ENCODE data around the gene BCL11A. TPM values are rescaled to one million over a fixed set of nuclear protein-coding genes. Genes with fewer than 3 reads are reported as not detected.

Gene BCL11A
- total and polyA plus RNA-seq, 2 donors from 2014 or later: 1.4 to 8.7 TPM

GRCh38 chr2:60496956-60497355 lies 56.5 kb downstream of the BCL11A start:
- H3K9ac ChIP-seq (ENCODE audit: low read length in 3 of 3): no peak overlapping the region
- no peaks in the 10 kb centered on the region for H3K36me3 ChIP-seq (ENCODE audit: control insufficient read depth in 2 of 3, insufficient read depth in 3 of 3, low read length in 3 of 3)
- no peak for FAIRE-seq
- H3K9me3 ChIP-seq (ENCODE audit: control insufficient read depth in 2 of 3, insufficient read depth in 1 of 3, low read length in 3 of 3): no peaks in the 10 kb centered on the region
- H3K27me3 ChIP-seq (ENCODE audit: control insufficient read depth, insufficient read depth, low read length): no peaks in the 10 kb centered on the region
- H3K4me1 ChIP-seq (ENCODE audit: control insufficient read depth in 2 of 3, insufficient read depth in 2 of 3, low read depth in 1 of 3, low read length in 3 of 3): no peaks in the 10 kb centered on the region
- no peak overlapping the region for H3K27ac ChIP-seq (ENCODE audit: low read depth in 2 of 2, low read length in 2 of 2)
- peak in 2 of 5 donors; percentile 54 to 67 for DNase-seq
- no peak overlapping the region for H3K4me3 ChIP-seq (ENCODE audit: low read length in 3 of 3)
- intact Hi-C loops (cut with DNase I): no loop called here
- TF ChIP-seq CTCF (IDR thresholded peaks at IDR 0.05; ENCODE audit: borderline replicate concordance, extremely low read depth, insufficient read depth): no peak

- no peaks in the 10 kb centered on the region for H3K36me3 ChIP-seq (ENCODE audit: control insufficient read depth in 2 of 3, insufficient read depth in 3 of 3, low read length in 3 of 3)
- no peak overlapping the region for H3K4me3 ChIP-seq (ENCODE audit: low read length in 3 of 3)
- no peak for TF ChIP-seq CTCF (IDR thresholded peaks at IDR 0.05; ENCODE audit: borderline replicate concordance, extremely low read depth, insufficient read depth)
- H3K9me3 ChIP-seq (ENCODE audit: control insufficient read depth in 2 of 3, insufficient read depth in 1 of 3, low read length in 3 of 3): no peaks in the 10 kb centered on the region
- no peaks in the 10 kb centered on the region for H3K4me1 ChIP-seq (ENCODE audit: control insufficient read depth in 2 of 3, insufficient read depth in 2 of 3, low read depth in 1 of 3, low read length in 3 of 3)
- intact Hi-C loops (cut with DNase I): no loop called here
- no peaks in the 10 kb centered on the region for H3K27me3 ChIP-seq (ENCODE audit: control insufficient read depth, insufficient read depth, low read length)
- H3K9ac ChIP-seq (ENCODE audit: low read length in 3 of 3): no peak overlapping the region
- DNase-seq: no peak
- no peak overlapping the region for H3K27ac ChIP-seq (ENCODE audit: low read depth in 2 of 2, low read length in 2 of 2)
- no peak for FAIRE-seq
Observed at GRCh38 chr2:60496475-60496874, 57.0 kb downstream of the BCL11A start.

GRCh38 chr2:60495041-60495625 lies 58.3 kb downstream of the BCL11A start:
- Histone ChIP-seq H3K4me3 (ENCODE audit: low read length in 3 of 3) (no peak overlapping the region), H3K4me1 (ENCODE audit: control insufficient read depth in 2 of 3, insufficient read depth in 2 of 3, low read depth in 1 of 3, low read length in 3 of 3) (no peaks in the 10 kb centered on the region), H3K9me3 (ENCODE audit: control insufficient read depth in 2 of 3, insufficient read depth in 1 of 3, low read length in 3 of 3) (no peaks in the 10 kb centered on the region), H3K9ac (ENCODE audit: low read length in 3 of 3) (no peak overlapping the region), H3K36me3 (ENCODE audit: control insufficient read depth in 2 of 3, insufficient read depth in 3 of 3, low read length in 3 of 3) (no peaks in the 10 kb centered on the region), H3K27me3 (ENCODE audit: control insufficient read depth, insufficient read depth, low read length) (no peaks in the 10 kb centered on the region), H3K27ac (ENCODE audit: low read depth in 2 of 2, low read length in 2 of 2) (no peak overlapping the region)
- intact Hi-C loops (cut with DNase I): no loop called here
- FAIRE-seq (no peak), DNase-seq (no peak)
- TF ChIP-seq CTCF (IDR thresholded peaks at IDR 0.05; ENCODE audit: borderline replicate concordance, extremely low read depth, insufficient read depth): no peak

Measured in kidney (tissue), 14 donors.